ENCODE results near the gene MT1A.

DNA sequence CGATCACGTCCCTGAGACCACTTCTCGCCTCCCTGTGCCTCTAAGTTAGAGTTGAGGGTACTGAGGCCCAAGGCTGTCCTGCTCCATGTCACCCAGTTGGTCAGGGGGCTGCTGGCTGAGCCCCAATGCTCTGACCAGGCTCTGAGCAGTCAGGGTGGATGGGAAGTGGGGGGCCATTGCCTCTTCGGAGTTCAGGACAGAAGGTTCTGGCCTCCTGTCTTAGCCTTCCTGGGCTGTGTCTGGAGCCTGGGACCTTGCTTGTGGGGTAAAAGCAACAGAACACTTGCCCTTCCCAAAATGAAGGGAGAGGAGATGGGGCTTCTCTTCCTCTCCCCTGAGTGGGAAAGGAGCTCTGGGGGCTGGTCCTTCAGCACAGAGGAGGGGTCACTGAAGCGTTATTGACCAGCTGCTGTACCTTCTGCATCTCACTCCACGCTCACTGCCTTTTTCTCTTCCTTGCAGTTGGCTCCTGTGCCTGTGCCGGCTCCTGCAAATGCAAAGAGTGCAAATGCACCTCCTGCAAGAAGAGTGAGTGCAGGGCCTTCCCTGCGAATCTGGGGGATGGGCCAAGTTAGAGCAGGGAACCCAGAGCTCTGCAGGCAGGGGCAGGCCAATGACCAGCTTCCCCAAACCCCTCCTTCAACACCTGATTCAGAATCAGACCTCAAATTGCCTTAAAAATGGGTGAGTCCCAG is 44.4 kb downstream of the MT1A start:
- TF ChIP-seq, protein P1, sequence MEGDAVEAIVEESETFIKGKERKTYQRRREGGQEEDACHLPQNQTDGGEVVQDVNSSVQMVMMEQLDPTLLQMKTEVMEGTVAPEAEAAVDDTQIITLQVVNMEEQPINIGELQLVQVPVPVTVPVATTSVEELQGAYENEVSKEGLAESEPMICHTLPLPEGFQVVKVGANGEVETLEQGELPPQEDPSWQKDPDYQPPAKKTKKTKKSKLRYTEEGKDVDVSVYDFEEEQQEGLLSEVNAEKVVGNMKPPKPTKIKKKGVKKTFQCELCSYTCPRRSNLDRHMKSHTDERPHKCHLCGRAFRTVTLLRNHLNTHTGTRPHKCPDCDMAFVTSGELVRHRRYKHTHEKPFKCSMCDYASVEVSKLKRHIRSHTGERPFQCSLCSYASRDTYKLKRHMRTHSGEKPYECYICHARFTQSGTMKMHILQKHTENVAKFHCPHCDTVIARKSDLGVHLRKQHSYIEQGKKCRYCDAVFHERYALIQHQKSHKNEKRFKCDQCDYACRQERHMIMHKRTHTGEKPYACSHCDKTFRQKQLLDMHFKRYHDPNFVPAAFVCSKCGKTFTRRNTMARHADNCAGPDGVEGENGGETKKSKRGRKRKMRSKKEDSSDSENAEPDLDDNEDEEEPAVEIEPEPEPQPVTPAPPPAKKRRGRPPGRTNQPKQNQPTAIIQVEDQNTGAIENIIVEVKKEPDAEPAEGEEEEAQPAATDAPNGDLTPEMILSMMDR (IDR thresholded peaks at IDR 0.05; ENCODE audit: control extremely low read depth in 1 of 3, insufficient read depth in 1 of 3, low read depth in 1 of 3, low read length in 3 of 3) = no peak
- TF ChIP-seq HDAC6 (IDR thresholded peaks at IDR 0.05; ENCODE audit: low read depth, low read length) (no peak), TAF1 (IDR thresholded peaks at IDR 0.05; ENCODE audit: low read depth, low read length) (no peak), ASH2L (IDR thresholded peaks at IDR 0.05; ENCODE audit: low read length) (no peak), POLR2A (IDR thresholded peaks at IDR 0.05; ENCODE audit: control extremely low read depth in 1 of 2, low read depth in 2 of 2, low read length in 2 of 2) (no peak), JUN (IDR thresholded peaks at IDR 0.05; ENCODE audit: low read depth, low read length) (no peak), EZH2 (IDR thresholded peaks at IDR 0.05; ENCODE audit: low read depth, low read length, severe bottlenecking) (no peak), TAF7 (optimal IDR thresholded peaks at IDR 0.05; ENCODE audit: borderline replicate concordance, low read depth, low read length) (no peak), CEBPB (IDR thresholded peaks at IDR 0.05; ENCODE audit: low read depth, low read length) (no peak), CHD1 (IDR thresholded peaks at IDR 0.05; ENCODE audit: low read depth, low read length) (no peak)
- TF ChIP-seq, protein P2, sequence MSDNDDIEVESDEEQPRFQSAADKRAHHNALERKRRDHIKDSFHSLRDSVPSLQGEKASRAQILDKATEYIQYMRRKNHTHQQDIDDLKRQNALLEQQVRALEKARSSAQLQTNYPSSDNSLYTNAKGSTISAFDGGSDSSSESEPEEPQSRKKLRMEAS (IDR thresholded peaks at IDR 0.05) = no peak
- TF ChIP-seq, protein P3, sequence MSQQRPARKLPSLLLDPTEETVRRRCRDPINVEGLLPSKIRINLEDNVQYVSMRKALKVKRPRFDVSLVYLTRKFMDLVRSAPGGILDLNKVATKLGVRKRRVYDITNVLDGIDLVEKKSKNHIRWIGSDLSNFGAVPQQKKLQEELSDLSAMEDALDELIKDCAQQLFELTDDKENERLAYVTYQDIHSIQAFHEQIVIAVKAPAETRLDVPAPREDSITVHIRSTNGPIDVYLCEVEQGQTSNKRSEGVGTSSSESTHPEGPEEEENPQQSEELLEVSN (IDR thresholded peaks at IDR 0.05) = no peak

Measured in H1 (cell line).